Endothelial cell of umbilical vein (primary cell): ENCODE data around the gene CH25H. TPM values are rescaled to one million over a fixed set of nuclear protein-coding genes. Genes with fewer than 3 reads are reported as not detected.

Source experiments
- BruUV-seq: library from RNA; stranded (reverse); fragments of 400-500 nt; replicated peaks from 2 replicates; lab custom pipeline; 2021; lab: Mats Ljungman, UMichigan
- CTCF ChIA-PET: fragments of 300-600, 350-600 bp; sonication (Branson Sonifier 250); formaldehyde crosslinking; loops from one replicate; lab custom pipeline; 2021; ENCODE audit warnings: antibody characterized with exemption, inconsistent platforms; lab: Charles Lee
- POLR2A ChIA-PET: fragments of 300-600, 350-600 bp; sonication (Branson Sonifier 250); formaldehyde crosslinking; loops from one replicate; lab custom pipeline; 2021; ENCODE audit warnings: antibody characterized with exemption, inconsistent platforms; lab: Charles Lee
- DNase-seq: peaks from one replicate; pipeline ENCODE4 v3.0.0-alpha.2; 2011; ENCODE audit warnings: low read depth, low spot score
- FAIRE-seq: peaks from 2 replicates; lab custom pipeline; 2011; peaks lifted over from hg19 to GRCh38; lab: Jason Lieb, UNC
- H2AFZ ChIP-seq: 2 replicates; pipeline ENCODE4 v1.6.0; 2012; ENCODE audit warnings: low read depth, low read length, control low read depth, inconsistent platforms
- H3K27ac ChIP-seq: 2 replicates; pipeline ENCODE4 v1.5.1; 2011; ENCODE audit warnings: low read depth, mild to moderate bottlenecking, control low read depth, low read length, moderate library complexity; ENCODE audit not compliant: insufficient read depth
- H3K27me3 ChIP-seq, 2 experiments: 2 replicates each; pipeline versions ENCODE4 v1.6.0 to v1.6.1; 2011; ENCODE audit warnings: low read length in 2 of 2, mixed read lengths in 1 of 2; ENCODE audit not compliant: control insufficient read depth in 2 of 2, insufficient read depth in 2 of 2
- H3K36me3 ChIP-seq, 2 experiments: 2 replicates in 1 of 2; 3 replicates in 1 of 2; pipeline ENCODE4 v1.5.1; 2011; ENCODE audit warnings: low read length in 2 of 2, mild to moderate bottlenecking in 1 of 2, moderate library complexity in 1 of 2; ENCODE audit not compliant: control insufficient read depth in 2 of 2, insufficient read depth in 2 of 2; ENCODE audit errors: extremely low read depth in 1 of 2
- H3K4me1 ChIP-seq: 3 replicates; pipeline ENCODE4 v1.5.1; 2011; ENCODE audit warnings: mild to moderate bottlenecking, low read length; ENCODE audit not compliant: control insufficient read depth, insufficient read depth; ENCODE audit errors: extremely low read depth
- H3K4me2 ChIP-seq: 2 replicates; pipeline ENCODE4 v1.6.1; 2011; ENCODE audit warnings: low read length, control low read depth, mixed read lengths; ENCODE audit not compliant: insufficient read depth
- H3K4me3 ChIP-seq, 3 experiments: fragments of 200-600 bp in 1 of 3; sonication (generic), shearing (Covaris generic) in 1 of 3; replicated peaks in 1 of 3; 2 replicates each; pipeline ENCODE4 v1.5.1; 2011 to 2016; ENCODE audit warnings: control low read depth in 3 of 3, low read length in 3 of 3, mild to moderate bottlenecking in 2 of 3, inconsistent platforms in 1 of 3, low read depth in 1 of 3, moderate library complexity in 1 of 3; ENCODE audit not compliant: insufficient read depth in 1 of 3
- H3K79me2 ChIP-seq: 2 replicates; pipeline ENCODE4 v1.6.0; 2012; ENCODE audit warnings: low read length, inconsistent platforms; ENCODE audit not compliant: control insufficient read depth, insufficient read depth
- H3K9ac ChIP-seq: replicated peaks from 2 replicates; pipeline ENCODE3; 2011; ENCODE audit warnings: low read length, control low read depth; ENCODE audit not compliant: insufficient read depth; ENCODE audit errors: extremely low read depth
- H3K9me1 ChIP-seq: replicated peaks from 3 replicates; pipeline ENCODE4 v1.6.0; 2011; ENCODE audit warnings: mild to moderate bottlenecking, low read length; ENCODE audit not compliant: control insufficient read depth, insufficient read depth; ENCODE audit errors: extremely low read depth
- H3K9me3 ChIP-seq: replicated peaks from 2 replicates; pipeline ENCODE4 v1.5.1; 2012; ENCODE audit warnings: low read length, inconsistent platforms; ENCODE audit not compliant: control insufficient read depth, insufficient read depth
- H4K20me1 ChIP-seq: replicated peaks from 2 replicates; pipeline ENCODE3; 2011; ENCODE audit warnings: mild to moderate bottlenecking, low read length; ENCODE audit not compliant: control insufficient read depth, insufficient read depth; ENCODE audit errors: extremely low read depth
- CTCF ChIP-seq, 2 donors: IDR thresholded peaks; 1 replicate in 1 of 2; 2 replicates in 1 of 2; pipeline ENCODE4 v1.5.1; 2011; ENCODE audit warnings: low read length in 2 of 2, mild to moderate bottlenecking in 2 of 2, moderate library complexity in 2 of 2, control low read depth in 1 of 2, inconsistent platforms in 1 of 2, low read depth in 1 of 2; ENCODE audit not compliant: insufficient read depth in 1 of 2; ENCODE audit errors: extremely low read depth in 1 of 2
- EZH2 ChIP-seq: IDR thresholded peaks from 2 replicates; pipeline ENCODE4 v1.6.1; 2012; ENCODE audit warnings: borderline replicate concordance, low read depth, mild to moderate bottlenecking, moderate library complexity, low read length, inconsistent platforms; ENCODE audit not compliant: severe bottlenecking
- FOS ChIP-seq: IDR thresholded peaks from 2 replicates; pipeline ENCODE4 v1.6.1; 2011; ENCODE audit warnings: mild to moderate bottlenecking, low read length, moderate library complexity, borderline replicate concordance; ENCODE audit not compliant: insufficient read depth
- GATA2 ChIP-seq: IDR thresholded peaks from 2 replicates; pipeline ENCODE4 v1.7.0; 2011; ENCODE audit warnings: low read depth, mild to moderate bottlenecking, moderate library complexity, mixed read lengths, low read length; ENCODE audit not compliant: insufficient read length, insufficient read depth
- JUN ChIP-seq: IDR thresholded peaks from 2 replicates; pipeline ENCODE4 v1.6.1; 2011; ENCODE audit warnings: borderline replicate concordance, low read depth; ENCODE audit not compliant: insufficient read length, insufficient read depth
- MAX ChIP-seq: IDR thresholded peaks from 2 replicates; pipeline ENCODE4 v1.6.1; 2011; ENCODE audit not compliant: insufficient read depth, insufficient read length
- MYC ChIP-seq: IDR thresholded peaks from one replicate; pipeline ENCODE4 v1.6.1; 2011; ENCODE audit warnings: mild to moderate bottlenecking, low read depth, low read length
- POLR2A ChIP-seq: IDR thresholded peaks from 2 replicates; pipeline ENCODE4 v1.6.1; 2012; ENCODE audit warnings: low read depth, mild to moderate bottlenecking, control low read depth, low read length
- POLR2AphosphoS5 ChIP-seq: IDR thresholded peaks from 2 replicates; pipeline ENCODE4 v1.6.1; 2012; ENCODE audit warnings: low read depth, mild to moderate bottlenecking, control low read depth, low read length, moderate library complexity; ENCODE audit not compliant: insufficient read depth
- dilution Hi-C: fragments of 300-500 bp; cut with MboI; formaldehyde crosslinking; loops from one replicate; pipeline ENCODE4 v1.15.0; 2019; ENCODE audit warnings: low sequenced_read_pairs; ENCODE audit not compliant: extremely low pct_ligation_motif_present
- intact Hi-C: fragments of 100-400 bp; cut with micrococcal nuclease; formaldehyde crosslinking; loops from one replicate; pipeline ENCODE4 v1.10.0; 2022
- polyA plus RNA-seq, 4 experiments: library from polyadenylated mRNA; depleted of rRNA in 3 of 4; stranded (reverse) in 3 of 4; unstranded in 1 of 4; fragments of >200 nt; gene quantifications; 2 replicates each; pipeline versions ENCODE4 v1.2.1 to v1.2.3, GENCODE V29; 2011 to 2012; ENCODE audit warnings: missing spikeins in 1 of 4
- total RNA-seq: library from RNA; stranded (reverse); gene quantifications from 2 replicates; pipeline ENCODE4 v1.2.3, GENCODE V29; 2021

CH25H gene
- total and polyA plus RNA-seq, 2 donors (not counting 3 experiments of a cell fraction or from before 2014, with no cell fraction given): 0.30 TPM; not detected in 1

- Histone ChIP-seq H2AFZ (no peak overlapping the region), H3K79me2 (no peaks in the 10 kb centered on the region), H3K4me2 (no peak overlapping the region), H3K27ac (no peak overlapping the region), H4K20me1 (no peaks in the 10 kb centered on the region), H3K4me3 (no peak overlapping the region), H3K9ac (no peak overlapping the region), H3K9me1 (no peaks in the 10 kb centered on the region), H3K27me3 (no peaks in the 10 kb centered on the region), H3K4me1 (no peaks in the 10 kb centered on the region), H3K36me3 (no peaks in the 10 kb centered on the region), H3K9me3 (no peaks in the 10 kb centered on the region)
- DNase-seq: no peak
- intact Hi-C loops: no loop called here
- dilution Hi-C loops: no loop called here
- BruUV-seq: no TSS peak
- FAIRE-seq: no peak
- TF ChIP-seq FOS (no peak), JUN (no peak), MYC (no peak), EZH2 (no peak), GATA2 (no peak), CTCF (IDR thresholded peaks at IDR 0.05; ENCODE audit: extremely low read depth in 1 of 2, insufficient read depth in 1 of 2, low read depth in 1 of 2, low read length in 2 of 2) (no peak), MAX (no peak), POLR2A (no peak), POLR2AphosphoS5 (no peak)
- POLR2A ChIA-PET: no interaction called here
- CTCF ChIA-PET: no interaction called here
Measured at GRCh38 chr10:89162596-89162995, 44.5 kb downstream of the CH25H start.
